Cerebellar cortex (tissue), 1 donor: Measurements from ENCODE around the gene LILRA5.
"Not testable (repeated sequence)": the region's sequence is repeated elsewhere in the genome, so short reads cannot be mapped to it uniquely, and the experiment has no call there.

ENCODE experiments used
- DNase-seq: peaks from one replicate; pipeline ENCODE4 v3.0.0-alpha.2; 2015; ENCODE audit warnings: low spot score

LILRA5 gene

GRCh38 chr19:54333586-54334298 lies 20.8 kb upstream of the LILRA5 start:
- DNase-seq: no peak

GRCh38 chr19:54332149-54332548 lies 19.2 kb upstream of the LILRA5 start:
- no peak for DNase-seq

GRCh38 chr19:54331626-54332025 lies 18.7 kb upstream of the LILRA5 start:
- no peak for DNase-seq

GRCh38 chr19:54329476-54330165 lies 16.7 kb upstream of the LILRA5 start:
- no peak for DNase-seq

GRCh38 chr19:54328781-54329180 lies 15.8 kb upstream of the LILRA5 start:
- not testable (repeated sequence) for DNase-seq

GRCh38 chr19:54325631-54326030 lies 12.7 kb upstream of the LILRA5 start:
- no peak for DNase-seq

- DNase-seq: peak; percentile 35
These were observed 12.2 kb upstream of the LILRA5 start for GRCh38 chr19:54325194-54325621.

- no peak for DNase-seq
These were observed 11.1 kb upstream of the LILRA5 start for GRCh38 chr19:54324071-54324470.

- DNase-seq: not testable (repeated sequence)
These were observed 10.0 kb upstream of the LILRA5 start for GRCh38 chr19:54322934-54323333.

GRCh38 chr19:54322295-54322694 lies 9.3 kb upstream of the LILRA5 start:
- DNase-seq: not testable (repeated sequence)

- no peak for DNase-seq
These were observed 7.1 kb upstream of the LILRA5 start for GRCh38 chr19:54319892-54320670.

GRCh38 chr19:54319049-54319448 lies 6.1 kb upstream of the LILRA5 start:
- no peak for DNase-seq

GRCh38 chr19:54317965-54318240 lies 4.9 kb upstream of the LILRA5 start:
- no peak for DNase-seq

- DNase-seq: no peak
These were observed 4.4 kb upstream of the LILRA5 start for GRCh38 chr19:54317108-54317964.

- no peak for DNase-seq
These were observed 3.8 kb upstream of the LILRA5 start for GRCh38 chr19:54316746-54317107.

GRCh38 chr19:54315956-54316355 lies 3.0 kb upstream of the LILRA5 start:
- DNase-seq: no peak

GRCh38 chr19:54312011-54312410 lies 955 bp downstream of the LILRA5 start:
- DNase-seq: no peak

GRCh38 chr19:54311486-54311885 lies 1.5 kb downstream of the LILRA5 start:
- no peak for DNase-seq

GRCh38 chr19:54310543-54310942 lies 2.4 kb downstream of the LILRA5 start:
- DNase-seq: no peak

GRCh38 chr19:54309811-54310210 lies 3.2 kb downstream of the LILRA5 start:
- DNase-seq: no peak

GRCh38 chr19:54307389-54308020 lies 5.5 kb downstream of the LILRA5 start:
- DNase-seq: no peak

GRCh38 chr19:54305141-54305540 lies 7.8 kb downstream of the LILRA5 start:
- DNase-seq: no peak
